ENCODE results near the gene DENND6B.
A peak's percentile ranks its signal among the peaks of the same experiment; 100 is the strongest.
"Not testable (repeated sequence)": the region's sequence is repeated elsewhere in the genome, so short reads cannot be mapped to it uniquely, and the experiment has no call there.

DENND6B gene

GRCh38 chr22:50338042-50338573 is 11.3 kb upstream of the DENND6B start:
- Histone ChIP-seq H3K27ac (ENCODE audit: low read depth, low read length, severe bottlenecking) (no peak overlapping the region), H3K4me3 (ENCODE audit: extremely low read depth, insufficient read depth, low read length, poor library complexity, severe bottlenecking) (no peak overlapping the region), H3K9me3 (ENCODE audit: control insufficient read depth, low read length) (no peaks in the 10 kb centered on the region), H3K36me3 (ENCODE audit: control insufficient read depth, insufficient read depth, low read length) (no peaks in the 10 kb centered on the region), H3K4me1 (ENCODE audit: control insufficient read depth, insufficient read depth, low read length, poor library complexity, severe bottlenecking) (no peaks in the 10 kb centered on the region)
- 91 to 94% methylated on average over 5 of the region's 5 CpGs for WGBS, 2 experiments (ENCODE audit: insufficient coverage in 2 of 2)

GRCh38 chr22:50337262-50338041 is 10.6 kb upstream of the DENND6B start:
- Histone ChIP-seq H3K4me3 (ENCODE audit: extremely low read depth, insufficient read depth, low read length, poor library complexity, severe bottlenecking) (no peak overlapping the region), H3K27ac (ENCODE audit: low read depth, low read length, severe bottlenecking) (no peak overlapping the region), H3K4me1 (ENCODE audit: control insufficient read depth, insufficient read depth, low read length, poor library complexity, severe bottlenecking) (no peaks in the 10 kb centered on the region), H3K9me3 (ENCODE audit: control insufficient read depth, low read length) (no peaks in the 10 kb centered on the region), H3K36me3 (ENCODE audit: control insufficient read depth, insufficient read depth, low read length) (no peaks in the 10 kb centered on the region)
- 95 to 100% methylated on average over 3 to 13 of the region's 13 CpGs for WGBS, 2 experiments (ENCODE audit: insufficient coverage in 2 of 2)

- not testable (repeated sequence) for H3K36me3 ChIP-seq (ENCODE audit: control insufficient read depth, insufficient read depth, low read length); H3K4me3 ChIP-seq (ENCODE audit: extremely low read depth, insufficient read depth, low read length, poor library complexity, severe bottlenecking); H3K9me3 ChIP-seq (ENCODE audit: control insufficient read depth, low read length); H3K4me1 ChIP-seq (ENCODE audit: control insufficient read depth, insufficient read depth, low read length, poor library complexity, severe bottlenecking); H3K27ac ChIP-seq (ENCODE audit: low read depth, low read length, severe bottlenecking)
- 91 to 92% methylated on average over 5 of the region's 5 CpGs for WGBS, 2 experiments (ENCODE audit: insufficient coverage in 2 of 2)
Measured at GRCh38 chr22:50334433-50334832, 7.6 kb upstream of the DENND6B start.

- no peaks in the 10 kb centered on the region for H3K36me3 ChIP-seq (ENCODE audit: control insufficient read depth, insufficient read depth, low read length)
- 93 to 96% methylated on average over 4 to 5 of the region's 6 CpGs for WGBS, 2 experiments (ENCODE audit: insufficient coverage in 2 of 2)
- no peaks in the 10 kb centered on the region for H3K4me1 ChIP-seq (ENCODE audit: control insufficient read depth, insufficient read depth, low read length, poor library complexity, severe bottlenecking)
- H3K4me3 ChIP-seq (ENCODE audit: extremely low read depth, insufficient read depth, low read length, poor library complexity, severe bottlenecking), result no peak overlapping the region
- H3K9me3 ChIP-seq (ENCODE audit: control insufficient read depth, low read length), result no peaks in the 10 kb centered on the region
- H3K27ac ChIP-seq (ENCODE audit: low read depth, low read length, severe bottlenecking), result no peak overlapping the region
Measured at GRCh38 chr22:50329236-50329635, 2.4 kb upstream of the DENND6B start.

GRCh38 chr22:50327711-50328019 is 853 bp upstream of the DENND6B start:
- peak overlapping the region; percentile 71 for H3K27ac ChIP-seq (ENCODE audit: low read depth, low read length, severe bottlenecking)
- H3K4me3 ChIP-seq (ENCODE audit: extremely low read depth, insufficient read depth, low read length, poor library complexity, severe bottlenecking), result peak overlapping the region; percentile 46
- no peaks in the 10 kb centered on the region for H3K9me3 ChIP-seq (ENCODE audit: control insufficient read depth, low read length)
- no peaks in the 10 kb centered on the region for H3K4me1 ChIP-seq (ENCODE audit: control insufficient read depth, insufficient read depth, low read length, poor library complexity, severe bottlenecking)
- 95 to 96% methylated on average over 22 of the region's 22 CpGs for WGBS, 2 experiments (ENCODE audit: insufficient coverage in 2 of 2)
- no peaks in the 10 kb centered on the region for H3K36me3 ChIP-seq (ENCODE audit: control insufficient read depth, insufficient read depth, low read length)

GRCh38 chr22:50326225-50326955 is 422 bp downstream of the DENND6B start:
- peak overlapping the region; percentile 40 for H3K4me3 ChIP-seq (ENCODE audit: extremely low read depth, insufficient read depth, low read length, poor library complexity, severe bottlenecking)
- no peaks in the 10 kb centered on the region for H3K4me1 ChIP-seq (ENCODE audit: control insufficient read depth, insufficient read depth, low read length, poor library complexity, severe bottlenecking)
- H3K27ac ChIP-seq (ENCODE audit: low read depth, low read length, severe bottlenecking), result no peak overlapping the region
- 16 to 18% methylated on average over 47 to 50 of the region's 56 CpGs for WGBS, 2 experiments (ENCODE audit: insufficient coverage in 2 of 2)
- H3K9me3 ChIP-seq (ENCODE audit: control insufficient read depth, low read length), result no peaks in the 10 kb centered on the region
- H3K36me3 ChIP-seq (ENCODE audit: control insufficient read depth, insufficient read depth, low read length), result no peaks in the 10 kb centered on the region

- 81 to 87% methylated on average over 11 to 16 of the region's 19 CpGs for WGBS, 2 experiments (ENCODE audit: insufficient coverage in 2 of 2)
- no peaks in the 10 kb centered on the region for H3K9me3 ChIP-seq (ENCODE audit: control insufficient read depth, low read length)
- no peaks in the 10 kb centered on the region for H3K4me1 ChIP-seq (ENCODE audit: control insufficient read depth, insufficient read depth, low read length, poor library complexity, severe bottlenecking)
- H3K36me3 ChIP-seq (ENCODE audit: control insufficient read depth, insufficient read depth, low read length), result no peaks in the 10 kb centered on the region
- H3K4me3 ChIP-seq (ENCODE audit: extremely low read depth, insufficient read depth, low read length, poor library complexity, severe bottlenecking), result no peak overlapping the region
- H3K27ac ChIP-seq (ENCODE audit: low read depth, low read length, severe bottlenecking), result no peak overlapping the region
Measured at GRCh38 chr22:50325444-50326224, 1.2 kb downstream of the DENND6B start.

GRCh38 chr22:50323900-50324299 is 2.9 kb downstream of the DENND6B start:
- WGBS, 2 experiments (ENCODE audit: insufficient coverage in 2 of 2), result 88 to 96% methylated on average over 3 of the region's 5 CpGs
- no peak overlapping the region for H3K4me3 ChIP-seq (ENCODE audit: extremely low read depth, insufficient read depth, low read length, poor library complexity, severe bottlenecking)
- no peaks in the 10 kb centered on the region for H3K4me1 ChIP-seq (ENCODE audit: control insufficient read depth, insufficient read depth, low read length, poor library complexity, severe bottlenecking)
- H3K9me3 ChIP-seq (ENCODE audit: control insufficient read depth, low read length), result no peaks in the 10 kb centered on the region
- H3K36me3 ChIP-seq (ENCODE audit: control insufficient read depth, insufficient read depth, low read length), result no peaks in the 10 kb centered on the region
- no peak overlapping the region for H3K27ac ChIP-seq (ENCODE audit: low read depth, low read length, severe bottlenecking)

- not testable (repeated sequence) for H3K36me3 ChIP-seq (ENCODE audit: control insufficient read depth, insufficient read depth, low read length); H3K27ac ChIP-seq (ENCODE audit: low read depth, low read length, severe bottlenecking); H3K4me1 ChIP-seq (ENCODE audit: control insufficient read depth, insufficient read depth, low read length, poor library complexity, severe bottlenecking); H3K4me3 ChIP-seq (ENCODE audit: extremely low read depth, insufficient read depth, low read length, poor library complexity, severe bottlenecking); H3K9me3 ChIP-seq (ENCODE audit: control insufficient read depth, low read length)
- whole genome bisulfite sequencing, 2 experiments (ENCODE audit: insufficient coverage in 2 of 2), result 96 to 98% methylated on average over 4 to 5 of the region's 10 CpGs
Measured at GRCh38 chr22:50322382-50323104, 4.3 kb downstream of the DENND6B start.

GRCh38 chr22:50320671-50321325 is 6.0 kb downstream of the DENND6B start:
- 92 to 93% methylated on average over 7 to 8 of the region's 10 CpGs for WGBS, 2 experiments (ENCODE audit: insufficient coverage in 2 of 2)
- Histone ChIP-seq H3K4me3 (ENCODE audit: extremely low read depth, insufficient read depth, low read length, poor library complexity, severe bottlenecking) (no peak overlapping the region), H3K36me3 (ENCODE audit: control insufficient read depth, insufficient read depth, low read length) (no peaks in the 10 kb centered on the region), H3K27ac (ENCODE audit: low read depth, low read length, severe bottlenecking) (no peak overlapping the region), H3K9me3 (ENCODE audit: control insufficient read depth, low read length) (no peaks in the 10 kb centered on the region), H3K4me1 (ENCODE audit: control insufficient read depth, insufficient read depth, low read length, poor library complexity, severe bottlenecking) (no peaks in the 10 kb centered on the region)
